HL-60 (cell line): Measurements from ENCODE around the gene C11orf16.

Source experiments
- DNase-seq, 2 experiments: peaks; one replicate each; pipeline ENCODE4 v3.0.0-alpha.2; 2010 to 2020; ENCODE audit warnings: low read depth in 1 of 2, low spot score in 1 of 2
- H3K27ac ChIP-seq: fragments of 250-450 bp; sonication (Bioruptor Pico); replicated peaks from 2 replicates; pipeline ENCODE4 v1.5.1; 2020; ENCODE audit warnings: mild to moderate bottlenecking, moderate library complexity
- H3K27me3 ChIP-seq: fragments of 250-450 bp; sonication (Bioruptor Pico); 2 replicates; pipeline ENCODE4 v1.5.1; 2021; ENCODE audit warnings: mild to moderate bottlenecking, moderate library complexity; ENCODE audit not compliant: insufficient read depth, poor library complexity, severe bottlenecking
- H3K4me3 ChIP-seq: replicated peaks from 2 replicates; pipeline ENCODE4 v1.5.1; 2011; ENCODE audit warnings: mild to moderate bottlenecking, control low read depth, low read length; ENCODE audit not compliant: insufficient read depth
- GABPA ChIP-seq: IDR thresholded peaks from 2 replicates; pipeline ENCODE4 v1.6.1; 2012; ENCODE audit warnings: low read depth
- POLR2AphosphoS5 ChIP-seq: IDR thresholded peaks from 2 replicates; pipeline ENCODE4 v1.6.1; 2012; ENCODE audit warnings: low read depth
- SPI1 ChIP-seq: IDR thresholded peaks from 2 replicates; pipeline ENCODE4 v1.6.1; 2012; ENCODE audit warnings: low read depth, mild to moderate bottlenecking, borderline replicate concordance
- TF ChIP-seq, protein P1 (sequence below): IDR thresholded peaks from 2 replicates; pipeline ENCODE4 v1.6.1; 2012; ENCODE audit warnings: low read depth; ENCODE audit not compliant: insufficient replicate concordance
- TF ChIP-seq, protein P2 (sequence below): IDR thresholded peaks from one replicate; pipeline ENCODE4 v1.5.1; 2011; ENCODE audit warnings: low read length, control low read depth, inconsistent platforms; ENCODE audit not compliant: insufficient read depth

C11orf16 gene

DNA sequence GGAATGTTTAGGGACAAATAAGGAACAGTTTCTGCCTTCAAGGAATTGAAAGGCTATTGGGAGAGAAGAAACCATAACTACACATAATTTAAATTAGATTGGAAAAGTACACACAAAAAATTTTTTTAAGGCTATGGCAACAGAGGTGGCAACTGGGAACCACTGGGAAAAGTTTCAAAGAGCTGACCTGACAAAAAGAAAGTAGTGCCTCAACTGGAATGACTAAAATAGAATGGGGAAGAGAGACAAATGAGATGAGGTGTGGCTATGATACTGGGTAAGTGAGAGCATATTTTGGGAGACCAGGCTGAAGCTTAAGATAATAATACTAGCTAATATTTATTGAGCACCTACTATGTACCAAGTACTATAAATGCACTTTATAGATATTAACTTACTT, 24.6 kb downstream of the C11orf16 start:
- Histone ChIP-seq H3K27ac (no peak overlapping the region), H3K27me3 (no peaks in the 10 kb centered on the region), H3K4me3 (no peak overlapping the region)
- TF ChIP-seq SPI1 (no peak), POLR2AphosphoS5 (no peak), GABPA (no peak)
- TF ChIP-seq, protein P1, sequence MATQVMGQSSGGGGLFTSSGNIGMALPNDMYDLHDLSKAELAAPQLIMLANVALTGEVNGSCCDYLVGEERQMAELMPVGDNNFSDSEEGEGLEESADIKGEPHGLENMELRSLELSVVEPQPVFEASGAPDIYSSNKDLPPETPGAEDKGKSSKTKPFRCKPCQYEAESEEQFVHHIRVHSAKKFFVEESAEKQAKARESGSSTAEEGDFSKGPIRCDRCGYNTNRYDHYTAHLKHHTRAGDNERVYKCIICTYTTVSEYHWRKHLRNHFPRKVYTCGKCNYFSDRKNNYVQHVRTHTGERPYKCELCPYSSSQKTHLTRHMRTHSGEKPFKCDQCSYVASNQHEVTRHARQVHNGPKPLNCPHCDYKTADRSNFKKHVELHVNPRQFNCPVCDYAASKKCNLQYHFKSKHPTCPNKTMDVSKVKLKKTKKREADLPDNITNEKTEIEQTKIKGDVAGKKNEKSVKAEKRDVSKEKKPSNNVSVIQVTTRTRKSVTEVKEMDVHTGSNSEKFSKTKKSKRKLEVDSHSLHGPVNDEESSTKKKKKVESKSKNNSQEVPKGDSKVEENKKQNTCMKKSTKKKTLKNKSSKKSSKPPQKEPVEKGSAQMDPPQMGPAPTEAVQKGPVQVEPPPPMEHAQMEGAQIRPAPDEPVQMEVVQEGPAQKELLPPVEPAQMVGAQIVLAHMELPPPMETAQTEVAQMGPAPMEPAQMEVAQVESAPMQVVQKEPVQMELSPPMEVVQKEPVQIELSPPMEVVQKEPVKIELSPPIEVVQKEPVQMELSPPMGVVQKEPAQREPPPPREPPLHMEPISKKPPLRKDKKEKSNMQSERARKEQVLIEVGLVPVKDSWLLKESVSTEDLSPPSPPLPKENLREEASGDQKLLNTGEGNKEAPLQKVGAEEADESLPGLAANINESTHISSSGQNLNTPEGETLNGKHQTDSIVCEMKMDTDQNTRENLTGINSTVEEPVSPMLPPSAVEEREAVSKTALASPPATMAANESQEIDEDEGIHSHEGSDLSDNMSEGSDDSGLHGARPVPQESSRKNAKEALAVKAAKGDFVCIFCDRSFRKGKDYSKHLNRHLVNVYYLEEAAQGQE: no peak
- TF ChIP-seq, protein P2, sequence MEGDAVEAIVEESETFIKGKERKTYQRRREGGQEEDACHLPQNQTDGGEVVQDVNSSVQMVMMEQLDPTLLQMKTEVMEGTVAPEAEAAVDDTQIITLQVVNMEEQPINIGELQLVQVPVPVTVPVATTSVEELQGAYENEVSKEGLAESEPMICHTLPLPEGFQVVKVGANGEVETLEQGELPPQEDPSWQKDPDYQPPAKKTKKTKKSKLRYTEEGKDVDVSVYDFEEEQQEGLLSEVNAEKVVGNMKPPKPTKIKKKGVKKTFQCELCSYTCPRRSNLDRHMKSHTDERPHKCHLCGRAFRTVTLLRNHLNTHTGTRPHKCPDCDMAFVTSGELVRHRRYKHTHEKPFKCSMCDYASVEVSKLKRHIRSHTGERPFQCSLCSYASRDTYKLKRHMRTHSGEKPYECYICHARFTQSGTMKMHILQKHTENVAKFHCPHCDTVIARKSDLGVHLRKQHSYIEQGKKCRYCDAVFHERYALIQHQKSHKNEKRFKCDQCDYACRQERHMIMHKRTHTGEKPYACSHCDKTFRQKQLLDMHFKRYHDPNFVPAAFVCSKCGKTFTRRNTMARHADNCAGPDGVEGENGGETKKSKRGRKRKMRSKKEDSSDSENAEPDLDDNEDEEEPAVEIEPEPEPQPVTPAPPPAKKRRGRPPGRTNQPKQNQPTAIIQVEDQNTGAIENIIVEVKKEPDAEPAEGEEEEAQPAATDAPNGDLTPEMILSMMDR: no peak
- no peak for DNase-seq

DNA sequence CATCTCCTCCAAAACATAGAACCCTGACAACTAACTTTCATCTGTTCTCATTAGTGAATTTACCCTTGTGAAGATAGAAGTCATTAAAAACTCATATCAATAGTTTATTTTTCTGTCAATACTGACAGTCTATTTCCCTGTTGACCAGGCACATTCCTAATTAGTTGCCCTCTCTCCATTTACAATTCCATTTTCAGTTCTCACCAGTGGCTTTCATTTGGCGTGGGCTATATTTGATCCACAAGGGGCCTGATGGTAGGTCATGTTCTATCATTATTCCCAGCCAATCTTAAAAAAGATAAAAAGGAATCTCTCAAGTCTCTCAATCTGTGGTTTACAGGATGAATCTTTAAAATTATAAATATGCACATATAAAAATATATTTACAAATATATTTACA, 25.6 kb downstream of the C11orf16 start:
- H3K27ac ChIP-seq: no peak overlapping the region
- TF ChIP-seq, protein P1: no peak
- TF ChIP-seq, protein P2: no peak
- TF ChIP-seq GABPA (no peak), POLR2AphosphoS5 (no peak), SPI1 (no peak)
- no peaks in the 10 kb centered on the region for H3K27me3 ChIP-seq
- DNase-seq: no peak
- no peak overlapping the region for H3K4me3 ChIP-seq

DNA sequence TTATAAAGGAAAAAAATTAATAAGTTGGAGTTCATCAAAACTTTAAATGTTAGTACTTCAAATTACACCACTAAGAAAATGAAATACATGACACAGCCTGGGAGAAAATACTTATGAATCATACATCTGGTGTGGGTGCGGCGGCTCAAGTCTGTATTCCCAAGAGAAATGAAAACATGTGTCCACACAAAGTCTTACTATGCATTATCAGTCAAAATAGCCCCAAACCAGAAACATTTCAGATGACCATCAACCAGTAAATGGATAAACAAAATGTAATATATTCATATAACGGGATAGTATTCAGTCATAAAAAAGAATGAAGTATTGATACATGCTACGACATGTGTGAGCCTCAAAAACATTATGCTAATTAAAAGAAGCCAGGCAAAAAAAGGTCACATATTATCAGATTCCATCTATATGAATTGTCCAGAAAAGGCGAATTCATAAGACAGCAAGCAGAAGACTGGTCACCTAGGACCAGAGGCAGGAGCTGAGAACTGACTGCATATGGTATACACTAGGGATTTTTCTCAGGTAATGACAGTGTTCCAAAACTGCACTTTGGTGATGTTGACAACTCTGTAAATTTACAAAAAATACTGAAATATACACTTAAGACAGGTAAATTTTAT, 27.1 kb downstream of the C11orf16 start:
- no peaks in the 10 kb centered on the region for H3K27me3 ChIP-seq
- no peak overlapping the region for H3K4me3 ChIP-seq
- DNase-seq: no peak
- H3K27ac ChIP-seq: no peak overlapping the region
- TF ChIP-seq SPI1 (no peak), GABPA (no peak), POLR2AphosphoS5 (no peak)
- TF ChIP-seq, protein P2: no peak
- TF ChIP-seq, protein P1: no peak
